Thyroid gland (tissue), 4 donors: ENCODE results near the gene ATF3.

Experiments used
- POLR2A ChIP-seq, 2 donors: fragments of 450-650 bp; IDR thresholded peaks; one replicate each; pipeline ENCODE4 v1.6.1; 2017; ENCODE audit warnings: antibody characterized with exemption in 2 of 2, mild to moderate bottlenecking in 2 of 2, moderate library complexity in 1 of 2
- TF ChIP-seq, protein P1 (sequence below), 6 experiments: fragments of 200-600 bp in 3 of 6; fragments of 450-650 bp in 3 of 6; sonication (generic) in 3 of 6; IDR thresholded peaks; one replicate each; pipeline ENCODE4 v1.5.1; 2016 to 2019; ENCODE audit warnings: antibody characterized with exemption in 6 of 6, mild to moderate bottlenecking in 2 of 6, inconsistent platforms in 1 of 6, moderate library complexity in 1 of 6

DNA sequence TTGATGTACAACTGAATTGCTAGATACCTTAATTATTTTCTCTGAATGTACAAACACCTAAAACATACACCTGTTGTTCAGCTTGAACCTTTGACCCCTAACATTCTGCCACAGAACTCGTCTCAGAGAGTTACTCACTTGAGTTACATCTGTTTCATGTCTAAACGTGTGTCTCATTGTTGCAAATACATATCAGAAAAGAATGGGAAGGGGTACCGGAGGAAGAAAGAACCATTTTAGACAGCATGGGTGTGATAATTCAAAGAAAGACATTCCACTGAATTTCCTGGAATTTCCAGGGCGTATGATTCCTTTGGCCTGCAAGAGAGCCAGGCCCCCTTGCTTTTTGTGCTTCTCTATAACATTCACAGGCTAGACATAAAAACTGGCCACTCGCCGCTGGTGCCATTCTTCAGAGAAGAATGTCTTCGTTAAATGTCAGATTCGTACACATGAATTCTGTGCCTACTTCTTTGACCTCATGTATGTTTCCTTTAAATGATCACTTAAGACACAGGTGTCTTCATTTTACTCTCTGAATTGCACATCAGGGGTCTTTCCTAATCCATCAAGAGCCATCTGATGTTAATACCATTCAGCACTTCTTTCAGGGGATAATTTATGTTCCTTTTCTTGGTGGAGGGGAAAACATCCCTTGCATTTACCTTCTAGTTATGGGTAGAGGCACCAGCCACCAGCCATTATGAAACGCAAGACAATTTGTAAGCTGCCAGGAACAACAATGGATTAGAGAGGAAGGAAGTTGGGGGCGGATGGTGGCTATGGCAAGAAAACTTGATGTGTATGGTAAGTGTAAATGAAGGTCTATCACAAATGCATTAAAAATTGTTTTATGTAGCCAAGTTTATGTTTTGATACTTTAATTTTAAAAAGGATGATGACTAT lies 12.7 kb downstream of the ATF3 start:
- TF ChIP-seq, protein P1, sequence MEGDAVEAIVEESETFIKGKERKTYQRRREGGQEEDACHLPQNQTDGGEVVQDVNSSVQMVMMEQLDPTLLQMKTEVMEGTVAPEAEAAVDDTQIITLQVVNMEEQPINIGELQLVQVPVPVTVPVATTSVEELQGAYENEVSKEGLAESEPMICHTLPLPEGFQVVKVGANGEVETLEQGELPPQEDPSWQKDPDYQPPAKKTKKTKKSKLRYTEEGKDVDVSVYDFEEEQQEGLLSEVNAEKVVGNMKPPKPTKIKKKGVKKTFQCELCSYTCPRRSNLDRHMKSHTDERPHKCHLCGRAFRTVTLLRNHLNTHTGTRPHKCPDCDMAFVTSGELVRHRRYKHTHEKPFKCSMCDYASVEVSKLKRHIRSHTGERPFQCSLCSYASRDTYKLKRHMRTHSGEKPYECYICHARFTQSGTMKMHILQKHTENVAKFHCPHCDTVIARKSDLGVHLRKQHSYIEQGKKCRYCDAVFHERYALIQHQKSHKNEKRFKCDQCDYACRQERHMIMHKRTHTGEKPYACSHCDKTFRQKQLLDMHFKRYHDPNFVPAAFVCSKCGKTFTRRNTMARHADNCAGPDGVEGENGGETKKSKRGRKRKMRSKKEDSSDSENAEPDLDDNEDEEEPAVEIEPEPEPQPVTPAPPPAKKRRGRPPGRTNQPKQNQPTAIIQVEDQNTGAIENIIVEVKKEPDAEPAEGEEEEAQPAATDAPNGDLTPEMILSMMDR (IDR thresholded peaks at IDR 0.05), result no peak
- no peak for TF ChIP-seq POLR2A (IDR thresholded peaks at IDR 0.05)
